Mesodermal cell (in vitro differentiated cells): ENCODE results near the gene MYO7B.

Experiments
- H3K27ac ChIP-seq: 2 replicates; pipeline ENCODE4 v1.7.0; 2013; ENCODE audit warnings: mild to moderate bottlenecking, low read depth, low read length, moderate library complexity; ENCODE audit not compliant: severe bottlenecking
- H3K36me3 ChIP-seq: 2 replicates; pipeline ENCODE4 v1.7.1; 2013; ENCODE audit warnings: mild to moderate bottlenecking, low read length, moderate library complexity; ENCODE audit not compliant: control insufficient read depth, insufficient read depth
- H3K4me1 ChIP-seq: one replicate; pipeline ENCODE4 v1.7.1; 2013; ENCODE audit warnings: mild to moderate bottlenecking, low read length; ENCODE audit not compliant: insufficient read depth, control insufficient read depth, poor library complexity, severe bottlenecking
- H3K4me3 ChIP-seq: 2 replicates; pipeline ENCODE4 v1.7.0; 2013; ENCODE audit warnings: low read length, control low read depth, mild to moderate bottlenecking; ENCODE audit not compliant: insufficient read depth, poor library complexity, severe bottlenecking; ENCODE audit errors: extremely low read depth
- H3K9me3 ChIP-seq: 2 replicates; pipeline ENCODE4 v1.7.1; 2013; ENCODE audit warnings: mild to moderate bottlenecking, low read length, moderate library complexity; ENCODE audit not compliant: control insufficient read depth
- WGBS, 2 experiments: methylation state at CpG; one replicate each; pipeline ENCODE4 v1.1.5; 2013; ENCODE audit warnings: missing lambda C conversion rate in 2 of 2; ENCODE audit not compliant: insufficient coverage in 2 of 2; 5-methylcytosine and 5-hydroxymethylcytosine counted together

MYO7B gene

DNA sequence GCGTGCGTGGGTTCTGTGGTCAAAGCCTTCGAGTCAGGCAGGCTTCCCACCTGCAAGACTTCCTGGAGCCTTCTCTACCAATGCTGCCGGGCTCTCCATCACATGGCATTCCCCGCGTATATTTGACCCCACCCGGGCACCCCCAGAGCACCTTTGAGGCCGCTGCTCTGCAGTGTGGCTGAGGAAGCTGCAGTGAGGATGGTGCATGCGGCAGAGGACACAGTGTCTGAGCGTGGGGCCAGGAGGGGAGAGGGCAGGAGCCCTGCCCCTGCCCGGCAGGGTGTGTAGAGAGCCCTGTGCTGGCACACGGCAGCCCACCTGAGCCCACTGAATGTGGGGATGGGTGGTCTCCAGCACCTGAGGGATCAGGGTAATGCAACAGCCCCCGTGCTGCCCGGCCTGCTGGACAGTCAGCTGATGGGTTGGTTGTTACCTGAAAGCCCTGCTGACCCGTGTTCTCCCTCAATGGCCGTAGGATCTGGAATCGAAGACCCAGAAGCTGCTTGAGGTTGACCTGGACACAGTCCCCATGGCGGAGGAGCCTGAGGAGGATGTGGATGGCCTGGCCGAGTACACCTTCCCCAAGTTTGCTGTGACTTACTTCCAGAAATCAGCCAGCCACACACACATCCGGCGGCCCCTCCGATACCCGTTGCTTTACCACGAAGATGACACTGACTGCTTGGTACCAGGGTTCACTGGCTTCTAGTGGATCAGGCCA is 73.7 kb downstream of the MYO7B start:
- Histone ChIP-seq H3K9me3 (peaks cover 6% of the 10 kb centered on the region), H3K4me1 (peaks cover under 1% of the 10 kb centered on the region), H3K27ac (no peak overlapping the region), H3K36me3 (no peaks in the 10 kb centered on the region), H3K4me3 (no peak overlapping the region)
- 86 to 89% methylated on average over 20 to 21 of the region's 24 CpGs for WGBS, 2 experiments

- 90 to 98% methylated on average over 6 to 8 of the region's 8 CpGs for WGBS, 2 experiments
- Histone ChIP-seq H3K4me1 (peaks cover 7% of the 10 kb centered on the region), H3K27ac (no peak overlapping the region), H3K36me3 (no peaks in the 10 kb centered on the region), H3K4me3 (no peak overlapping the region), H3K9me3 (peaks cover 6% of the 10 kb centered on the region)
These were observed 74.3 kb downstream of the MYO7B start for GRCh38 chr2:127609818-127610217.

DNA sequence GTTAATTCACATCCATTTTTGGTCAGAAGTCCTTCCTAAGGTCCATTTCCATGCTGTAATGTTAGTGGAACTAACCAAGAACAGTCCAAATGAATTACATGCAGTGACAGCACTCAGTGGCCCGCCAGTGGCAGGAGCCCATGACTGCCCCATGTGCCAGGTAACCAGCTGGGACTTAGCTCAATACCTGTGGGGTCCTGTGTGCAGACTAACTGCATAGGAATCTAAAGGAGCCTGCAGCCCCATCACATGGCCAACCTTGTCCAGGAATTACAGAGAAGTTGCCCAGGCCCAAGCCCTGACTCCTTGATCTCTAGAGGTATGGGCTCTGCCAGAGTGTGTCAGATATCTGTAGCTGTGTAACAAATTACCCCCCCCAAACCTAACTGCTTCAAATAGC is 75.1 kb downstream of the MYO7B start:
- no peak overlapping the region for H3K27ac ChIP-seq

GRCh38 chr2:127611076-127611925 is 75.8 kb downstream of the MYO7B start:
- H3K9me3 ChIP-seq = peaks cover 6% of the 10 kb centered on the region
- no peak overlapping the region for H3K4me3 ChIP-seq
- H3K36me3 ChIP-seq = no peaks in the 10 kb centered on the region
- WGBS, 2 experiments = 90 to 92% methylated on average over 11 of the region's 11 CpGs
- no peak overlapping the region for H3K27ac ChIP-seq
- peaks cover 17% of the 10 kb centered on the region for H3K4me1 ChIP-seq

More for the DNA sequence above, 75.1 kb downstream of the MYO7B start:
- Histone ChIP-seq H3K4me1 (peaks cover 11% of the 10 kb centered on the region), H3K4me3 (no peak overlapping the region), H3K9me3 (peaks cover 6% of the 10 kb centered on the region), H3K36me3 (no peaks in the 10 kb centered on the region)
- 75 to 92% methylated on average over 1 of the region's 1 CpG for WGBS, 2 experiments

GRCh38 chr2:127612111-127612822 is 76.8 kb downstream of the MYO7B start:
- no peaks in the 10 kb centered on the region for H3K36me3 ChIP-seq
- peaks cover 6% of the 10 kb centered on the region for H3K9me3 ChIP-seq
- H3K4me1 ChIP-seq = peaks cover 17% of the 10 kb centered on the region
- no peak overlapping the region for H3K27ac ChIP-seq
- 81 to 86% methylated on average over 12 to 13 of the region's 13 CpGs for WGBS, 2 experiments
- H3K4me3 ChIP-seq = no peak overlapping the region

DNA sequence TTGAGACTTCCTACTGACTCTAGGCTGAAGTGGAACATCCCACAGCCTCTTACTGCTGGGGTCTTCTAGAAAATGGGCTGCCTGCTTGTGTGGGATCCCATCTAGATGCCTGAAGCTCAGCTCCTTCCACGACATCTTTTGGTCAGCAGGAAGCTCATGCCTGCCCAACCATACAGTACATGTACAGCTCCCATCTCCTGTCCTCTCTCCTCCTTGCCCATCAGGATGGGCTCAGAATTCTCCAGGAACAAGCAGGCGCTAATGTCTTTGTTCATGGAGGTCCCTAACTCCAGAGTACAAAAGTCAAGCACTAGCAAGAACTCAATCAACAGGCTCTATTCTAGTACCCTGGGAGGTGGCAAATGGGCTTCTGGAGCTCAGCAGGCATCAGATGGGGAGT is 78.8 kb downstream of the MYO7B start:
- no peaks in the 10 kb centered on the region for H3K36me3 ChIP-seq
- H3K4me3 ChIP-seq = no peak overlapping the region
- peaks cover 17% of the 10 kb centered on the region for H3K4me1 ChIP-seq
- peaks cover 6% of the 10 kb centered on the region for H3K9me3 ChIP-seq
- no peak overlapping the region for H3K27ac ChIP-seq
- WGBS, 2 experiments = 82 to 89% methylated on average over 1 to 2 of the region's 2 CpGs

DNA sequence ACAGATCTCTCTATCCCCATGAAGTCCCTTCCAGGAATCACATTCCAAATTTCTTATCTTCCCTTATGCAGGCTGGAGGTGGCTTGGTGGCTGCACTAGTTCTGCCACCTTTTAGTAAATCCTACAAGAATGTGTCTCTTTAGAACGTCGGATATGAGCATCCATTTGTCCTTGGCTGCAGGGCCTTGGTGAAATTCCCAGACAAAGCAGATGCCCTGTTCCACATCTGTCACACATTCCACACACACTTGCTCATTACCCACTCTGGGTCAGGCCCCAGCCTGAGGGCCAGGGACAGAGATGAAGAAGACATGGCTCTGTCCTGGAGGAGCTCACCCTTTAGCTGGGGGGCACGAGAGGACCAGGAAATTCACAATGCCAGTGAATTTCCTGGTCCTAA is 79.2 kb downstream of the MYO7B start:
- no peaks in the 10 kb centered on the region for H3K36me3 ChIP-seq
- H3K4me3 ChIP-seq = no peak overlapping the region
- peaks cover 17% of the 10 kb centered on the region for H3K4me1 ChIP-seq
- 82 to 97% methylated on average over 3 of the region's 3 CpGs for WGBS, 2 experiments
- peaks cover 6% of the 10 kb centered on the region for H3K9me3 ChIP-seq
- H3K27ac ChIP-seq = no peak overlapping the region

- 91 to 92% methylated on average over 17 of the region's 18 CpGs for WGBS, 2 experiments
- peaks cover 17% of the 10 kb centered on the region for H3K4me1 ChIP-seq
- H3K36me3 ChIP-seq = no peaks in the 10 kb centered on the region
- H3K4me3 ChIP-seq = no peak overlapping the region
- no peak overlapping the region for H3K27ac ChIP-seq
- H3K9me3 ChIP-seq = peaks cover 6% of the 10 kb centered on the region
These were observed 80.2 kb downstream of the MYO7B start for GRCh38 chr2:127615511-127616166.

- Histone ChIP-seq H3K36me3 (no peaks in the 10 kb centered on the region), H3K4me1 (peaks cover 18% of the 10 kb centered on the region), H3K27ac (no peak overlapping the region), H3K4me3 (no peak overlapping the region), H3K9me3 (peaks cover 3% of the 10 kb centered on the region)
- WGBS, 2 experiments = 71 to 76% methylated on average over 5 to 6 of the region's 7 CpGs
These were observed 83.2 kb downstream of the MYO7B start for GRCh38 chr2:127618551-127619202.

DNA sequence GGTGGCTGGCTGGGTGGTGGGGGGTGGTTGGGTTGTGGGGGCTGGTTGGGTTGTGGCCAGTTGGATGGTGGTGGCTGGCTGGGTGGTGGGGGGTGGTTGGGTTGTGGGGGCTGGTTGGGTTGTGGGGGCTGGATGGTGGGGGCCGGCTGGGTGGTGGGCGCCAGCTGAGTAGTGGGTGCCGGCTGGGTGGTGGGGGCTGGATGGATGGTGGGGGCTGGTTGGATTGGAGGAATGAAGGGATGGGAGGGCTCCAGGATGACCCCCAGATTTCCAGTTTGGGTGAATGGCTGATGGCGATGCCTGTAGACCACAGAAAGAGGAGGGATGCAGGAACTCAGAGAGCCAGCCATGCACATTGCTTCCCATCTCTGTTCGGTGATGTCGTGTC is 83.7 kb downstream of the MYO7B start:
- 86 to 100% methylated on average over 1 to 3 of the region's 6 CpGs for WGBS, 2 experiments
- peaks cover 23% of the 10 kb centered on the region for H3K4me1 ChIP-seq
- H3K9me3 ChIP-seq = no peaks in the 10 kb centered on the region
- H3K36me3 ChIP-seq = no peaks in the 10 kb centered on the region
- H3K4me3 ChIP-seq = no peak overlapping the region
- H3K27ac ChIP-seq = no peak overlapping the region
